Gastrocnemius medialis (tissue), 4 donors: Measurements from ENCODE around the gene SH2D1B.

ENCODE experiments used
- CTCF ChIP-seq, 5 experiments: fragments of 450-650 bp in 3 of 5; fragments of 200-600 bp in 2 of 5; sonication (generic) in 2 of 5; IDR thresholded peaks in 4 of 5; conservative IDR thresholded peaks in 1 of 5; 1 replicate in 4 of 5; 2 replicates in 1 of 5; pipeline ENCODE4 v1.5.1; 2016 to 2019; ENCODE audit warnings: antibody characterized with exemption in 5 of 5, mild to moderate bottlenecking in 3 of 5, moderate library complexity in 3 of 5
- POLR2A ChIP-seq, 2 donors: fragments of 450-650 bp; IDR thresholded peaks; one replicate each; pipeline ENCODE4 v1.6.1; 2017; ENCODE audit warnings: antibody characterized with exemption in 2 of 2, mild to moderate bottlenecking in 2 of 2, moderate library complexity in 2 of 2

DNA sequence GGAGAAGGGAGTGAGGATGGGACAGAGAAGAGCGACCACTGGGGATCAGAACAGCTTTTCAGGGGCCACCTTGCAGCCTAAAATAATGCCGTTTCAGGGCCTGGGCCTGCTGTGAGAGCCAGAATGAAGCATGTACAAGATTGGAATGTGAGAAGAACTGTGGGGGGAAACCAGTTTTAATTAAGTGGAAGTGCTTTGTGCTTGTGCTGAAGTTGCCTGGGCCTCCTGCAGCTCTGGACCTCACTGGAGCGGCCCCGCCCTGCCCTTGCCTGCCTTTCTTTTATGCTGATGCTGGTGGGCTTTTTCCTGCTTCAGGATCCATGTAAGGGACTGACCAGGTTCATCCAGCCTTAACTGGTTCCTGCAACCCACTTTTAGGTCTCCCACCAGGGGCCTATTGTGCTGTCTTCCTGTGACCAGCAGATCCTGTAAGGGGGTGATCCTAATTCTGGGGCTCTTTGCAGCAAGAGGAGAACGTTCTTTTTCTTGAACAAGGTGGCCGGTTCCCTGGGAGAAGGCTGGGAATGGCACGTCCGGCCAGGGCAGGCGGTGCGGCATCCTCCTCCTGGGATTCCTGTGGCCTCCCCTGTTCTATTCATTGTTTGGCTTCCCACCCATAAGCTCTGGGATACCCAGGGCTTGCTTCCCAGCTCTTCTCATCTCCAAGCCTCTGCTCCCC, 27.2 kb downstream of the SH2D1B start:
- TF ChIP-seq CTCF (IDR thresholded peaks at IDR 0.05 in 4 of 5, conservative IDR thresholded peaks at IDR 0.05 in 1 of 5), result no peak
- TF ChIP-seq POLR2A (IDR thresholded peaks at IDR 0.05), result no peak
